OCI-LY7 (cell line): Measurements from ENCODE around the gene FKBP6.

Source experiments
- CTCF ChIP-seq: fragments of 200-600 bp; sonication (generic); conservative IDR thresholded peaks from 2 replicates; pipeline ENCODE4 v1.5.1; 2014; ENCODE audit warnings: mild to moderate bottlenecking, antibody characterized with exemption, low read length, moderate library complexity, mixed read lengths
- EZH2phosphoT487 ChIP-seq: fragments of 200-600 bp; sonication (generic); IDR thresholded peaks from 2 replicates; pipeline ENCODE4 v1.6.1; 2018; ENCODE audit warnings: low read depth, borderline replicate concordance, mild to moderate bottlenecking, mixed run types, antibody characterized with exemption, low read length, moderate library complexity, mixed read lengths

- no peak for TF ChIP-seq CTCF
- no peak for TF ChIP-seq EZH2phosphoT487
Observed at GRCh38 chr7:73359746-73360375, 31.9 kb downstream of the FKBP6 start.
